BLaER1 (cell line): Measurements from ENCODE around the gene PI16.

Experiments
- H3K27ac ChIP-seq: shearing (Covaris generic); formaldehyde crosslinking; 2 replicates; pipeline ENCODE4 v1.8.1; 2022
- H3K27me3 ChIP-seq: shearing (Covaris generic); formaldehyde crosslinking; 2 replicates; pipeline ENCODE4 v1.8.1; 2022
- H3K36me3 ChIP-seq: shearing (Covaris generic); formaldehyde crosslinking; 2 replicates; pipeline ENCODE4 v1.8.1; 2022
- H3K4me1 ChIP-seq: shearing (Covaris generic); formaldehyde crosslinking; 2 replicates; pipeline ENCODE4 v1.8.1; 2022
- H3K4me2 ChIP-seq: shearing (Covaris generic); formaldehyde crosslinking; 2 replicates; pipeline ENCODE4 v1.8.1; 2022
- H3K4me3 ChIP-seq: shearing (Covaris generic); formaldehyde crosslinking; 2 replicates; pipeline ENCODE4 v1.8.1; 2022
- H3K9ac ChIP-seq: shearing (Covaris generic); formaldehyde crosslinking; 2 replicates; pipeline ENCODE4 v1.8.1; 2022
- H3K9me3 ChIP-seq: shearing (Covaris generic); formaldehyde crosslinking; 2 replicates; pipeline ENCODE4 v1.8.1; 2022
- H4K20me1 ChIP-seq: shearing (Covaris generic); formaldehyde crosslinking; 2 replicates; pipeline ENCODE4 v1.8.1; 2022
- Cebpa-rat ChIP-seq: shearing (Covaris generic); IDR thresholded peaks from 2 replicates; pipeline ENCODE4 v1.8.1; 2022

The PI16 gene

DNA sequence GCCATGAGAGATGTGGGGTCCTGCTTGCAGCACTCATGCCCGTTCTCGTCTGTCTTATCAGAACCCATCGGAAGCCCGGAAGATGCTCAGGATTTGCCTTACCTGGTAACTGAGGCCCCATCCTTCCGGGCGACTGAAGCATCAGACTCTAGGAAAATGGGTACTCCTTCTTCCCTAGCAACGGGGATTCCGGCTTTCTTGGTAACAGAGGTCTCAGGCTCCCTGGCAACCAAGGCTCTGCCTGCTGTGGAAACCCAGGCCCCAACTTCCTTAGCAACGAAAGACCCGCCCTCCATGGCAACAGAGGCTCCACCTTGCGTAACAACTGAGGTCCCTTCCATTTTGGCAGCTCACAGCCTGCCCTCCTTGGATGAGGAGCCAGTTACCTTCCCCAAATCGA lies 8.3 kb downstream of the PI16 start:
- Histone ChIP-seq H4K20me1 (peaks cover 11% of the 10 kb centered on the region; the same call in 1 of the 2 replicates), H3K27ac (peak overlapping the region; percentile 65; the same call in 1 of the 2 replicates), H3K9me3 (no peaks in the 10 kb centered on the region), H3K9ac (no peak overlapping the region), H3K27me3 (no peaks in the 10 kb centered on the region), H3K36me3 (peaks cover 20% of the 10 kb centered on the region), H3K4me1 (peaks cover 58% of the 10 kb centered on the region), H3K4me2 (peak overlapping the region; percentile 85), H3K4me3 (no peak overlapping the region)
- peak; percentile 93 for TF ChIP-seq Cebpa-rat

DNA sequence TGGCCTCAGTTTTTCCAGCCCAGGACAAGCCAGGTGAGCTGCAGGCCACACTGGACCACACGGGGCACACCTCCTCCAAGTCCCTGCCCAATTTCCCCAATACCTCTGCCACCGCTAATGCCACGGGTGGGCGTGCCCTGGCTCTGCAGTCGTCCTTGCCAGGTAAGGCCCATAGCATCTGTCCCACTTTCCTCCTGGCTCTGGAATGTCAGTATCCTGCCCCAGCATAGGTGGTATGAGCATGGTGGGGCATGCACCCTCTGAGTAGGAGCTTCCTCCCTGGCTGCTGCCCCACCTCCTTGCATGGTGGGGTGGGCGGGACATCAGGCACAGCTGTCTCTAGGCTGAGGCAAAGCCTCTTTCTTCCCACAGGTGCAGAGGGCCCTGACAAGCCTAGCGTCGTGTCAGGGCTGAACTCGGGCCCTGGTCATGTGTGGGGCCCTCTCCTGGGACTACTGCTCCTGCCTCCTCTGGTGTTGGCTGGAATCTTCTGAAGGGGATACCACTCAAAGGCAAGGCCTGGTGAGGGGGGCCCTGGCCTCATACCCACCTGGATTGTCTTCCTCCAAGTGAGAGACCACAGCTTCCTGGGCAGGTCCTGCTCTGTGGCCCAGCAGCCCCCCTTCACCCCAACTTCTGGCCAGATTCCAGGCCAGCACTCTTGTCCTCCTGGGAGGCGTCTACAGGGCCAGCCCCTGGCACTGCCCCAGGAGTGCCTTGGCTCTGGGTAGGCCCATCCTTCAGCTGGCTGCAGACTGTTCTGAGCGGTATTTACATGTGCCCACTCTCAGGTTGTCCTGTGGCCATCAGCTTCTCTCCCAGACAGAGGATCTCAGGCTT lies 9.1 kb downstream of the PI16 start:
- H3K4me1 ChIP-seq: peaks cover 55% of the 10 kb centered on the region
- H3K27me3 ChIP-seq: no peaks in the 10 kb centered on the region
- H3K9ac ChIP-seq: peak overlapping the region; percentile 59; the same call in 1 of the 2 replicates
- peaks cover 28% of the 10 kb centered on the region for H3K36me3 ChIP-seq
- no peak overlapping the region; the same call in 1 of the 2 replicates for H3K4me3 ChIP-seq
- TF ChIP-seq Cebpa-rat: no peak
- no peaks in the 10 kb centered on the region for H3K9me3 ChIP-seq
- peaks cover 19% of the 10 kb centered on the region; the same call in 1 of the 2 replicates for H4K20me1 ChIP-seq
- peak overlapping the region; percentile 65 for H3K27ac ChIP-seq
- H3K4me2 ChIP-seq: peak overlapping the region; percentile 85

DNA sequence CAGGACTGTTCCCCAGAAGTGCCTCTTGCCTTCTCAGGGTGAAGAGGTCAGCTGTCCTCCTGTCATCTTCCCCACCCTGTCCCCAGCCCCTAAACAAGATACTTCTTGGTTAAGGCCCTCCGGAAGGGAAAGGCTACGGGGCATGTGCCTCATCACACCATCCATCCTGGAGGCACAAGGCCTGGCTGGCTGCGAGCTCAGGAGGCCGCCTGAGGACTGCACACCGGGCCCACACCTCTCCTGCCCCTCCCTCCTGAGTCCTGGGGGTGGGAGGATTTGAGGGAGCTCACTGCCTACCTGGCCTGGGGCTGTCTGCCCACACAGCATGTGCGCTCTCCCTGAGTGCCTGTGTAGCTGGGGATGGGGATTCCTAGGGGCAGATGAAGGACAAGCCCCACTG lies 9.8 kb downstream of the PI16 start:
- Histone ChIP-seq H3K4me3 (no peak overlapping the region; the same call in 1 of the 2 replicates), H4K20me1 (peaks cover 26% of the 10 kb centered on the region; the same call in 1 of the 2 replicates), H3K27ac (peak overlapping the region; percentile 65), H3K9ac (peak overlapping the region; percentile 59), H3K36me3 (peaks cover 35% of the 10 kb centered on the region), H3K27me3 (no peaks in the 10 kb centered on the region), H3K4me2 (peak overlapping the region; percentile 85), H3K4me1 (peaks cover 55% of the 10 kb centered on the region), H3K9me3 (no peaks in the 10 kb centered on the region)
- TF ChIP-seq Cebpa-rat: no peak

DNA sequence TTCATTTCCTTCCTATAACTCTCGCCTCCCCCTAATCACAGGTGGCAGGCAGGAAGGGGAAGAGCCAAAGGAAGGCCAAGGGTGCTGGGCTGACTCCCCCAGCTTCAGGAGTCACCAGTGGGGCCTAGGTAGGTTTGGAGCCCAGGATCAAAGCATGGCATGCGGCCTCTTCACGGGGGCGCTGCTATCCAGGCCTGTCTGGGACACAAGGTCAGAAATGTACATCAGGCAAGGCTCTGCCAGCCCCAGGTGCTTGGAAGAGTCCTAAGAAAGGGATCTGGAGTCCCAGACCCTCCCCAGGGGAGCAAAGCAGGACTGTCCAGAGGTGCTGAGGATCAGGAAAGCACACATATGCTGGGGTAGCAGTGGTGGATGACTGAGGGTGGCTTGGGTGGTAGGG lies 10.4 kb downstream of the PI16 start:
- Histone ChIP-seq H3K4me2 (peak overlapping the region; percentile 85), H4K20me1 (peaks cover 28% of the 10 kb centered on the region; the same call in 1 of the 2 replicates)

DNA sequence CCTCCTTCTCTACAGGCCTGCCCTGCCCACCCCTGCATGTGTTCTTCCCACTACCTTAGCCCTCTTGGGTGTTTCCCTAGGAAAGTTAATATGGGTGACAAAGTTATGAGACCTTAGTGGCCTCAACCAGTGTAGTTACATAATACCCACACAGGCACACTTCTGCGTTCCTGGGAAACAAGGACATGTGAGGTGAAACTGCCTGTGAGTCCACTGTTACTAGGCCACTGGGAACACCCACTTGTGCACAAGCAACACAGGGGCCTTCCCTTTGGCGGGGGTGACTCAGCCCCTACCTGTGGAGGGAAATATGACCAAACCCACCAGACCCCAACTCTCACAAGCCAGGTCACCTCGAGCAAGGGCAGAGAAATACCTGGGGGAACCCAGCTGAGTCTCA lies 12.8 kb downstream of the PI16 start:
- Histone ChIP-seq H3K4me2 (no peak overlapping the region), H3K36me3 (peaks cover 64% of the 10 kb centered on the region), H3K27ac (no peak overlapping the region), H3K9me3 (no peaks in the 10 kb centered on the region), H3K27me3 (no peaks in the 10 kb centered on the region), H3K4me3 (no peak overlapping the region), H4K20me1 (peaks cover 51% of the 10 kb centered on the region), H3K4me1 (peaks cover 43% of the 10 kb centered on the region), H3K9ac (no peak overlapping the region)
- no peak for TF ChIP-seq Cebpa-rat

More for the DNA sequence above, 10.4 kb downstream of the PI16 start:
- H3K27me3 ChIP-seq: no peaks in the 10 kb centered on the region
- H3K36me3 ChIP-seq: peaks cover 41% of the 10 kb centered on the region
- H3K4me1 ChIP-seq: peaks cover 54% of the 10 kb centered on the region
- peak overlapping the region; percentile 59 for H3K9ac ChIP-seq
- no peaks in the 10 kb centered on the region for H3K9me3 ChIP-seq
- no peak for TF ChIP-seq Cebpa-rat
- H3K27ac ChIP-seq: peak overlapping the region; percentile 65
- H3K4me3 ChIP-seq: no peak overlapping the region; the same call in 1 of the 2 replicates

DNA sequence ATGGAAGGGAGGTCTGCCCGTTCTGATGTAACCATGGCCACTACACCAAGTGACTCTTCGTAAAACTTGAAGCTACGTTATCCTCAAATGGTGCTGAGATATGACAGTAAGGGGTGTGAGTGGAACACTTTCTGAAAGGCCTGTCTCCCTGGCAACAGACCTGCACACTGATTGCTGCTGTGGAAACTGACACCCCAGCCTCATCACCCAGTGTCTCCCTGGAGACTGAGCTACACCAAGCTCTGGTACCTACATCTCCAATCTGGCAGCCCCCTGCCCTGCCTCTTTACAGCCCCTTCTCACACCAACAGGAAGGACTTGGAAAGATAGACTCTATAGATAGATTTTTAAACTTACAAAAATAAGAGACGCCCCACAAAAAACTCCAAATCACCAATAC lies 13.2 kb downstream of the PI16 start:
- TF ChIP-seq Cebpa-rat: no peak
- Histone ChIP-seq H3K9ac (no peak overlapping the region), H3K36me3 (peaks cover 69% of the 10 kb centered on the region), H4K20me1 (peaks cover 55% of the 10 kb centered on the region), H3K4me3 (no peak overlapping the region), H3K4me2 (no peak overlapping the region), H3K9me3 (no peaks in the 10 kb centered on the region), H3K27me3 (no peaks in the 10 kb centered on the region), H3K27ac (no peak overlapping the region), H3K4me1 (peaks cover 43% of the 10 kb centered on the region)

DNA sequence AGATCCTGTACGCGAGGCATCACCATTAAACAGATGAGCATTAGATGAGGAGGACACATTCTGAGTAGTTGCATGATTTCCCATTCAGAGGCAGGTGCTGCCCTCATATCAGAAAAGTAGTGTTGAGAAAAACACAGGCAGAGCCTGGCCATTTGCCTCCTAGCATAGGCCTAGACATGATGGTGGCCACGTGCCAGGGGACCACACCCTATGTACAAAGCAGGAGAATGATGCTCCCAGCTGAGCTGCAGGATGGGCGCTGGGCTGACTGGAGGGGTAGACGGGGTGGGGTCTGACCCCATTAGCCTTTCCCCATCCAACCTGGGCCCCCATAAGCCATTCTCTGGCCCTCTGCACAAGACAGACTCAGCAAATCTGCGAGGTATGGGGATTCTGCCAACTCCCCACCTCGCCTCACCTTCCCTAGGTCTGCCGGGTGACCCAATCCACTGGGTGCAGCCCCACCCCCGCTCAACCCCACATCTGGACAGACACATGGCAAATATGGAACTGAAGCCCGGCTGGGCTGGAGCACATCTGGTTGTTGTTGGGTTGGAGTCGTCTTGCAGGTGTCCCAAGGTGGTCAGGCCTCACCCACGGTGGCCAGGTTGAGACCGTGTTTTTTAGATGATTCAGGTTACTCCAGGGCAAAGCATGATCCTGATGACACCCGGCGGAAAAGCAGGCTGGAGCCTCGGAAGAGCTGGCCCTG lies 13.9 kb downstream of the PI16 start:
- H3K36me3 ChIP-seq: peaks cover 76% of the 10 kb centered on the region

DNA sequence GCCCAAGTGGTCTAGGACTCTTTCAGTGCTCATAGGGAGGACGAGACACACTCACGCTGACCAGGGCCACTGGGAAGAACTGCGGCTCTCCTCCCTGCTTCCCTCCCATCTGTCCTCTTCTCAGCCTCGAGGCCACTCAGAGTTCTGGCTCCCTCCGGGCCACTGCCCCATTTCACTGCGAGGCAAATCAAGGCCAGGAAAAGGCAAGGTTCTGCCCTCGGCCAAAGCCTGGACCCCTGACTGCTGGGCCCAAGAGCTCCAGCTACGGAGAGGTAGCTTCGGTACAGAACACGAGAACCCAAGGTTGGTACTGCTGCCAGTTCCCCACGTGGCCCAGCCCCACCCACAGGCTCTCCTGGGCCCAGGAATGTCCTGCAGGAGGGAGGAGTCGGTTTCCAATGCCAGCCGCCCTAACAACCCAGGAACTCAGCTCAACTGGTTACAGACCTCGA lies 14.7 kb downstream of the PI16 start:
- H3K4me2 ChIP-seq: no peak overlapping the region
- TF ChIP-seq Cebpa-rat: no peak
- no peak overlapping the region for H3K4me3 ChIP-seq
- peaks cover 84% of the 10 kb centered on the region for H3K36me3 ChIP-seq
- no peak overlapping the region for H3K27ac ChIP-seq
- H3K27me3 ChIP-seq: no peaks in the 10 kb centered on the region
- H4K20me1 ChIP-seq: peaks cover 71% of the 10 kb centered on the region
- no peaks in the 10 kb centered on the region for H3K9me3 ChIP-seq
- peaks cover 43% of the 10 kb centered on the region for H3K4me1 ChIP-seq
- H3K9ac ChIP-seq: no peak overlapping the region

More for the DNA sequence above, 13.9 kb downstream of the PI16 start:
- no peak overlapping the region for H3K27ac ChIP-seq
- peaks cover 43% of the 10 kb centered on the region for H3K4me1 ChIP-seq
- H3K27me3 ChIP-seq: no peaks in the 10 kb centered on the region
- no peaks in the 10 kb centered on the region for H3K9me3 ChIP-seq
- H3K4me2 ChIP-seq: no peak overlapping the region
- no peak for TF ChIP-seq Cebpa-rat
- H4K20me1 ChIP-seq: peaks cover 62% of the 10 kb centered on the region
- H3K9ac ChIP-seq: no peak overlapping the region
- no peak overlapping the region for H3K4me3 ChIP-seq

DNA sequence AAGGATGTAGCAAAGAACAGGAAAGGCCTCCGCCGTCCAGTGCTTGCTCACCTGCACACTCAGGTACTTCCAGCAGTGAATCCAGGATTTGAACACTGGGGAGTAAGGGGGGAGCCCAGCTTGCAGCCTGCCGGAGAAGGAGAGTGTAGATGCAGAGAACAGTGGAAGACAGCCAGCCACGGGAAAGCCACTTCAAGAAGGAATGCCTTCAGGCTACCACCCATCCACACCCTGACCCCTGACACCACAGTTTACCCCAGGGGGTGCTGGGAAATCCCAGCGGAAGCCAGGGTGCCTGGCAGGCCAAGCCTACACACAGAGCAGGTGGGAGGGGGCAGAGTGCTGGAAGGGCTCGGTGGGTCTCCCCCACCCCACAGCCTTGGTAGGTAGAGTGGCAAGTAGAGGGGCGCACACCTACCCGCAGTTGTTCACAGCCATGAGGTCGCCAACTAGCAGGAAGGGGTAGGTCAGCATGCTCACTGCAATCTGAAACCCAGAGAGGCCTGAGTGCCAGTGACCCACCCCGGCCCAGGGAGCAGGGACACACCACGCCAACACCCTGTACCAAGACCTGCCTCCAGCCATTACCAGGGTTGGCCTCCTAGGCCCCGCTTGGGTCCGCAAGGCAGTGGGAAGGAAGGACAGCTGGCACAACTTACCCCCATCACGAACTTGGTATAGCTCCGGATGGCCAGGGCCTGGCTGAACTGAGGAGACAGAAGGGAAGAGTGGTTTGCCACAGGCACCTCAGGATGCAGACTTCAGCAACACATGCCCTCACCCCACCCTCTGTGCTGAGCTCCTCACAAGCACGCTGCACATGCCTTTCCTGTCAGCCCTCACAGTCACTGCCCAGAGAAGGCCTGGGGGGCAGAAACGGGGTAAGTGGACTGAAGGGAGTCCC lies 15.7 kb downstream of the PI16 start:
- Histone ChIP-seq H3K4me3 (no peak overlapping the region), H3K36me3 (peaks cover 94% of the 10 kb centered on the region), H3K9me3 (no peaks in the 10 kb centered on the region), H3K9ac (peak overlapping the region; percentile 27; the same call in 1 of the 2 replicates), H3K4me1 (peaks cover 43% of the 10 kb centered on the region), H4K20me1 (peaks cover 80% of the 10 kb centered on the region), H3K27ac (peak overlapping the region; percentile 24; the same call in 1 of the 2 replicates), H3K27me3 (no peaks in the 10 kb centered on the region), H3K4me2 (no peak overlapping the region)
- TF ChIP-seq Cebpa-rat: no peak
